Subcutaneous adipose tissue (tissue), 4 donors: Measurements from ENCODE around the gene LENEP. TPM values are rescaled to one million over a fixed set of nuclear protein-coding genes. Genes with fewer than 3 reads are reported as not detected.

ENCODE experiments used
- total RNA-seq, 4 donors: library from RNA; depleted of rRNA; stranded (reverse); fragments of >200 nt; gene quantifications; one replicate each; pipeline ENCODE4 v1.1.0, GENCODE V29; 2016
- TF ChIP-seq, protein P1 (sequence below): fragments of 450-650 bp; IDR thresholded peaks from one replicate; pipeline ENCODE4 v1.5.1; 2016; ENCODE audit warnings: low read depth, mild to moderate bottlenecking, control low read depth, antibody characterized with exemption, moderate library complexity

Gene LENEP
- total RNA-seq, 4 donors from 2014 or later = not detected

DNA sequence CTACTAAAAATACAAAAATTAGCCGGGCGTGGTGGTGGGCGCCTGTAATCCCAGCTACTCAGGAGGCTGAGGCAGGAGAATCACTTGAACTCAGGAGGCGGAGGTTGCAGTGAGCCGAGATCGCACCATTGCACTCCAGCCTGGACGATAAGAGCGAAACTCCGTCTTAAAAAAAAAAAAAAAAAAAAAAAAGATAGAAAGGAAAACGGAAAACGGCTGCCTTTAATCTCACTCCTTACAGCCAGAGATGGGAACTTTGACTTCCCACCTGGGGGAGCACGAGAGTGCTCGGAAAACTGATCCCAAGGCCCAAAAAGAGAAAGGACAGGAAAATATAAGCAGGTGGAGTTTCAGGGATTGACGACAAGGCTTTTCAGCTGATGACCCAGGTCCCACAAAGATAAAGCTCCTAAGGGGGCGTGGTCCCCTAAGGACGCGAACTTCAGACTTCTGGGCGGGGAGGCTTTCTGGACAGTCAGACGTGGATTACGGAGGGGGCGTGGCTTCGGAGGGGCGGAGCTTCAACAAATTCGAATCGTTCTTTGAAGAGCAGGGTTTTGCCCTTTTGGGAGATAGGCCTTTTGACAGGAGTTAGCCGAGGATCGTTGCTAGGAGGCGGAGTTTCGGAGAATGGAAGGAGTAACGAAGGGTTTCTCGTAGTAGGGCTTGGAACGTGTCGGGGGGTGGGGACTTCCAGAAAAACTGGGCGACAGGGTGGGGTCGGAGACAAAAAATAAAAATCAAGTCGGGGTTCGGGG is 19.9 kb upstream of the LENEP start:
- TF ChIP-seq, protein P1, sequence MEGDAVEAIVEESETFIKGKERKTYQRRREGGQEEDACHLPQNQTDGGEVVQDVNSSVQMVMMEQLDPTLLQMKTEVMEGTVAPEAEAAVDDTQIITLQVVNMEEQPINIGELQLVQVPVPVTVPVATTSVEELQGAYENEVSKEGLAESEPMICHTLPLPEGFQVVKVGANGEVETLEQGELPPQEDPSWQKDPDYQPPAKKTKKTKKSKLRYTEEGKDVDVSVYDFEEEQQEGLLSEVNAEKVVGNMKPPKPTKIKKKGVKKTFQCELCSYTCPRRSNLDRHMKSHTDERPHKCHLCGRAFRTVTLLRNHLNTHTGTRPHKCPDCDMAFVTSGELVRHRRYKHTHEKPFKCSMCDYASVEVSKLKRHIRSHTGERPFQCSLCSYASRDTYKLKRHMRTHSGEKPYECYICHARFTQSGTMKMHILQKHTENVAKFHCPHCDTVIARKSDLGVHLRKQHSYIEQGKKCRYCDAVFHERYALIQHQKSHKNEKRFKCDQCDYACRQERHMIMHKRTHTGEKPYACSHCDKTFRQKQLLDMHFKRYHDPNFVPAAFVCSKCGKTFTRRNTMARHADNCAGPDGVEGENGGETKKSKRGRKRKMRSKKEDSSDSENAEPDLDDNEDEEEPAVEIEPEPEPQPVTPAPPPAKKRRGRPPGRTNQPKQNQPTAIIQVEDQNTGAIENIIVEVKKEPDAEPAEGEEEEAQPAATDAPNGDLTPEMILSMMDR = no peak

DNA sequence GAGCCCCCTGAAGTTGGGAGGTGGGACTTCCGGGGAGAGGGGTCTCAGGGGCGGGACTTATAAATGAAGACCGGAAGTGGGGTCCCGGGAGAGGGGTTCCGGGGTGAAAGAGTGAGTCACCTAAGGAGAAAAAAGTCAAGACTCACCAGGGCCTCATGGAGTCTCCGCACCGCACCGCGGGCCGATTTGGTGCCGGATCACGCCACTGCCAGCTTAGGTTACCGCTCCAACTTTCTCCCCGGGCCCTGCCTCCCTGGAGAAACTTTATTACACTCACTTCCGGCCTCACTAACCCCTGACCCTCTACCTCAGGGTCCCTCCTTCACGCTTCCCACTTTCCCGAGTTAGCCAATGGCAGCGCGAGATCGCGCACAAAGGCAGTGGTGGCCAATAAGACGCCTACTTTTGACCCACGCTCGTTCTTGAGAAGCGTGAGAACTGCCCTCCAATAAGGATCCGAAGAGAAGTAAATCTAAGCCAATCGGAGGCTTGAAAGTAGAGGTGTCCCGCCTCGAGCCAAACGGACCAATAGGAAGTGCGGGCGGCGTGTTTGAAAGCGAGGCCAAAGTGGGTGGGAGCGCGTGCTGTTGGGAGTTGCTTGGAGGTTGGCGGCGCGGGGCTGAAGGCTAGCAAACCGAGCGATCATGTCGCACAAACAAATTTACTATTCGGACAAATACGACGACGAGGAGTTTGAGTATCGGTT is 19.1 kb upstream of the LENEP start, which contains the start of gene CKS1B:
TSS of gene CKS1B (plus strand) at position 580 of the 706 bp plus-strand sequence. CDS start at position 645, 65 bp downstream.
- TF ChIP-seq, protein P1 = no peak

DNA sequence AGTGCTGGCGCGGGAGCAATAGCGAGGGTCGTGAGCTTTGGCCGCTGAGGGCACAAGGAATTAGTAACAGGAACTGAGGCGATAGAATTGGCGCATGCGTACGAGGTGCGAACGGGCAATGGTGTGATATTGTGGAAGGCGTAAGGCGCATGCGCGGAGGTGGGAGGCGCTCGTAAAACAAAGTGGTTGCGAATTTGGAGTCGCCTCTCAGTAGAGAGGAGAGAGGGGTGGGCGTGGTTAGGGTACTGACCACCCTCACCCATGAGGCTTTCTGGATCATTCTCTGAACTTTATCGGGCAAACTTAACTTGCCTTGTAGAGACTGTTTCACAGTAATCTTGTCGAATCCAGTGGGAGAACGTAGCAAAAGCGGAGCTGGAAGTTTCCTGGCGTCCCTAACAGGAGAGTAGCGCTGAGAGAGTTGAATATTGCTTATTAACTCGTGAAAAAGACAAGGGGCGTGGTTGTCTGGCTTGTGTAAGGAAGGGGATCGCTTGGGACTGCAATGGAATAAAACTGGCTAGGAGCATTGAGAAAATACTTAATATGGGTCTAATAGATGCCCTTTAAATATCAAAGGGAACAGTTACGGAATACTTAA is 18.5 kb upstream of the LENEP start:
- TF ChIP-seq, protein P1 = no peak

DNA sequence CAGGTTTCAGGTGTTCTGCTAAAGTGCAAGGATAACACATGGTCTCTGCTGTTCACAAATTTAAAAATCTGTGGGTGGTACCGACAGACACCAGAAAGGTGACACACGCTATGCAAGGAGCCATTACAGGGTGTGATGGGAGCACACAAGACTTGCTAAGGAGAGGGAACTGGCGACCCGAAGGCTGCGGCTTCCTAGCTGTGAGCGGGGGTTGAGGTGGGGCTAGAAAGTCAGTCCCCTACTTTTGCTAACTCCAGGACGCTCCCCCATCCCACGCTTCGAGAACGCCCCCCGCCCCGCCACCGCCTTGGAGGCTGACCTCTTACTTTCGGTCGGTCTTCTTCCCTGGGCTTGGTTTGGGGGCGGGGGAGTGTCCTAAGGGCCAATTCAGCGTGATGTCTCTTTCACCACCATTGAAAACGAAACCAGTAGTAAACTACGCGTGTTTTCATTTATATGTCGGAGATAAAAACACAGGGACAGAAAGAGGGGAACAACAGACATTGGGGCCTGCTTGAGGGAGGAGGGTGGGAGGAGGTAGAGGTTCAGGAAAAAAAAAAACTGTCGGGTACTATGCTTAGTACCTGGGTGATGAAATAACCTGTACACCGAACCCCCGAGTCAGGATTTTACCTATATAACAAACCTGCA is 17.9 kb upstream of the LENEP start:
- TF ChIP-seq, protein P1 = no peak

DNA sequence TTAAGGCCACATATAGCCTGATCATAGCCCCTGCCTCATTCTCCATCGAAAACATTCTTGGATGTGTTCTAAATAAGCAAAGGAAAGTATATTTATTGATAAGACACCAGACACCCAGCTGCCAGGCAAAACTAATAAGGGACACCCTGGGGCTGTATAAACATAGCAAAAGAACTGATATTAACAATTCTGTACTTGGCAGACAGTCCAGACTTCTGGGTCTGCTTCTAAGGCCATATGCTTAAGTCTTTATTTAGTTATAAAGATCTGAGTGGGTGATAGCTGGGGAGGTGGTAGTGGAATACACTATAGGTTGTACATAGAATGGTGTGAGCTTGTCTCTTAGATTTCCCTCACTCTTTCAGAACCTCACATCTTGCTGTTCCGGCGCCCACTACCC is 15.0 kb upstream of the LENEP start:
- TF ChIP-seq, protein P1 = no peak

DNA sequence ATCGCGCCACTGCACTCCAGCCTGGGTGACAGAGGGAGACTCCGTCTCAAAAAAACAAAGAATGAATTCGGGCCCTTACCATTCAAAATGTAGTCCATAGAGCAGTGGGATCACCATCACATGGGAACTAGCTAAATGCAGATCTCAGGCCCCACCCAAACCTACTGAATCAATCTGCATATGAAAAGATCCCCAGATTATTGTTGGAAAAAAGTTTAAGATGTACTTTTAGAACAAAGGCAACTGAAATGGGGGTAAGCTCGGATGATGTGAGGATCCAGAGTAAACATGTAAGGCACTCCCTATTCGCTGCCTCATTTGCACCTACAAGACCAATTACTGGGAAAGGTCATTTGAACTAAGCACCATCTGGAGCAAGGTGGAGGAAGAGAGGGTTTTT is 11.0 kb upstream of the LENEP start:
- TF ChIP-seq, protein P1 = no peak
